ENCODE results near the gene TRIM65.
"Not testable (repeated sequence)": the region's sequence is repeated elsewhere in the genome, so short reads cannot be mapped to it uniquely, and the experiment has no call there.

The TRIM65 gene

GRCh38 chr17:75891605-75892555 lies 4.9 kb downstream of the TRIM65 start:
- TF ChIP-seq CTCF (IDR thresholded peaks at IDR 0.05; ENCODE audit: insufficient read depth, low read length, poor library complexity, severe bottlenecking) (no peak), EZH2phosphoT487 (conservative IDR thresholded peaks at IDR 0.05; ENCODE audit: low read length) (no peak)
- H3F3A ChIP-seq (ENCODE audit: insufficient read depth) = no peaks in the 10 kb centered on the region
- H3K27ac ChIP-seq (ENCODE audit: low read depth, low read length) = no peak overlapping the region
- no peak overlapping the region for H3K9ac ChIP-seq (ENCODE audit: low read length)
- H3K9me3 ChIP-seq (ENCODE audit: insufficient read depth, low read length) = no peaks in the 10 kb centered on the region
- H3K36me3 ChIP-seq (ENCODE audit: low read length) = no peaks in the 10 kb centered on the region
- H3K4me3 ChIP-seq (ENCODE audit: insufficient read depth, low read length, poor library complexity, severe bottlenecking) = no peak overlapping the region
- H2AFZ ChIP-seq (ENCODE audit: low read depth, low read length, severe bottlenecking) = no peak overlapping the region
- H4K20me1 ChIP-seq (ENCODE audit: low read depth, low read length) = no peaks in the 10 kb centered on the region
- H3K27me3 ChIP-seq (ENCODE audit: low read length) = no peaks in the 10 kb centered on the region
- H3K79me2 ChIP-seq (ENCODE audit: insufficient read depth, low read length) = peaks cover 15% of the 10 kb centered on the region
- H3K9me2 ChIP-seq (replicated peaks; ENCODE audit: insufficient read depth, low read length) = no peaks in the 10 kb centered on the region
- H3K4me2 ChIP-seq (ENCODE audit: low read depth, low read length, poor library complexity, severe bottlenecking) = no peak overlapping the region

- H3K9me2 ChIP-seq (replicated peaks; ENCODE audit: insufficient read depth, low read length) = no peaks in the 10 kb centered on the region
- H3K4me2 ChIP-seq (ENCODE audit: low read depth, low read length, poor library complexity, severe bottlenecking) = no peak overlapping the region
- no peak overlapping the region for H3K27ac ChIP-seq (ENCODE audit: low read depth, low read length)
- no peaks in the 10 kb centered on the region for H4K20me1 ChIP-seq (ENCODE audit: low read depth, low read length)
- H3F3A ChIP-seq (ENCODE audit: insufficient read depth) = no peaks in the 10 kb centered on the region
- no peak for TF ChIP-seq EZH2phosphoT487 (conservative IDR thresholded peaks at IDR 0.05; ENCODE audit: low read length)
- no peak overlapping the region for H3K9ac ChIP-seq (ENCODE audit: low read length)
- H3K27me3 ChIP-seq (ENCODE audit: low read length) = no peaks in the 10 kb centered on the region
- H3K4me3 ChIP-seq (ENCODE audit: insufficient read depth, low read length, poor library complexity, severe bottlenecking) = no peak overlapping the region
- no peaks in the 10 kb centered on the region for H3K9me3 ChIP-seq (ENCODE audit: insufficient read depth, low read length)
- H3K36me3 ChIP-seq (ENCODE audit: low read length) = no peaks in the 10 kb centered on the region
- H3K79me2 ChIP-seq (ENCODE audit: insufficient read depth, low read length) = peaks cover 15% of the 10 kb centered on the region
- H2AFZ ChIP-seq (ENCODE audit: low read depth, low read length, severe bottlenecking) = no peak overlapping the region
Measured at GRCh38 chr17:75891022-75891604, 5.6 kb downstream of the TRIM65 start.

- Histone ChIP-seq H3K27me3 (ENCODE audit: low read length) (no peaks in the 10 kb centered on the region), H4K20me1 (ENCODE audit: low read depth, low read length) (no peaks in the 10 kb centered on the region), H3K36me3 (ENCODE audit: low read length) (no peaks in the 10 kb centered on the region), H3K4me3 (ENCODE audit: insufficient read depth, low read length, poor library complexity, severe bottlenecking) (no peak overlapping the region), H3K9me3 (ENCODE audit: insufficient read depth, low read length) (no peaks in the 10 kb centered on the region), H3K9ac (ENCODE audit: low read length) (no peak overlapping the region), H2AFZ (ENCODE audit: low read depth, low read length, severe bottlenecking) (no peak overlapping the region), H3K4me2 (ENCODE audit: low read depth, low read length, poor library complexity, severe bottlenecking) (no peak overlapping the region), H3F3A (ENCODE audit: insufficient read depth) (no peaks in the 10 kb centered on the region), H3K9me2 (replicated peaks; ENCODE audit: insufficient read depth, low read length) (no peaks in the 10 kb centered on the region), H3K79me2 (ENCODE audit: insufficient read depth, low read length) (0 out of 2 replicates have a peak, but pooled peaks cover under 1% of the 10 kb centered on the region), H3K27ac (ENCODE audit: low read depth, low read length) (no peak overlapping the region)
- TF ChIP-seq EZH2phosphoT487 (conservative IDR thresholded peaks at IDR 0.05; ENCODE audit: low read length) (no peak), CTCF (IDR thresholded peaks at IDR 0.05; ENCODE audit: insufficient read depth, low read length, poor library complexity, severe bottlenecking) (no peak)
Measured at GRCh38 chr17:75889454-75889853, 7.3 kb downstream of the TRIM65 start.

GRCh38 chr17:75888484-75888883 lies 8.3 kb downstream of the TRIM65 start:
- no peaks in the 10 kb centered on the region for H3K27me3 ChIP-seq (ENCODE audit: low read length)
- no peak overlapping the region for H3K4me2 ChIP-seq (ENCODE audit: low read depth, low read length, poor library complexity, severe bottlenecking)
- H3F3A ChIP-seq (ENCODE audit: insufficient read depth) = no peaks in the 10 kb centered on the region
- H4K20me1 ChIP-seq (ENCODE audit: low read depth, low read length) = no peaks in the 10 kb centered on the region
- H3K36me3 ChIP-seq (ENCODE audit: low read length) = no peaks in the 10 kb centered on the region
- no peak overlapping the region for H3K4me3 ChIP-seq (ENCODE audit: insufficient read depth, low read length, poor library complexity, severe bottlenecking)
- H3K79me2 ChIP-seq (ENCODE audit: insufficient read depth, low read length) = no peaks in the 10 kb centered on the region
- H3K9me3 ChIP-seq (ENCODE audit: insufficient read depth, low read length) = no peaks in the 10 kb centered on the region
- H3K9ac ChIP-seq (ENCODE audit: low read length) = no peak overlapping the region
- no peaks in the 10 kb centered on the region for H3K9me2 ChIP-seq (replicated peaks; ENCODE audit: insufficient read depth, low read length)
- no peak overlapping the region for H3K27ac ChIP-seq (ENCODE audit: low read depth, low read length)
- no peak for TF ChIP-seq CTCF (IDR thresholded peaks at IDR 0.05; ENCODE audit: insufficient read depth, low read length, poor library complexity, severe bottlenecking)
- no peak for TF ChIP-seq EZH2phosphoT487 (conservative IDR thresholded peaks at IDR 0.05; ENCODE audit: low read length)
- no peak overlapping the region for H2AFZ ChIP-seq (ENCODE audit: low read depth, low read length, severe bottlenecking)

GRCh38 chr17:75885860-75886259 lies 10.9 kb downstream of the TRIM65 start:
- H3K36me3 ChIP-seq (ENCODE audit: low read length); H3K27ac ChIP-seq (ENCODE audit: low read depth, low read length); H3K79me2 ChIP-seq (ENCODE audit: insufficient read depth, low read length); H3F3A ChIP-seq (ENCODE audit: insufficient read depth); H2AFZ ChIP-seq (ENCODE audit: low read depth, low read length, severe bottlenecking); H3K9me2 ChIP-seq (replicated peaks; ENCODE audit: insufficient read depth, low read length); H3K9me3 ChIP-seq (ENCODE audit: insufficient read depth, low read length); H3K4me2 ChIP-seq (ENCODE audit: low read depth, low read length, poor library complexity, severe bottlenecking); H4K20me1 ChIP-seq (ENCODE audit: low read depth, low read length); H3K9ac ChIP-seq (ENCODE audit: low read length); H3K4me3 ChIP-seq (ENCODE audit: insufficient read depth, low read length, poor library complexity, severe bottlenecking); H3K27me3 ChIP-seq (ENCODE audit: low read length): not testable (repeated sequence)
